GM12878 (cell line): ENCODE data around the gene PGM2L1. TPM values are rescaled to one million over a fixed set of nuclear protein-coding genes. Genes with fewer than 3 reads are reported as not detected.

Experiments
- ATAC-seq: fragments of 200-7000 bp; cut with Tn5 transposase; 3 replicates; pipeline ENCODE4 v1.9.1; 2020; ENCODE audit warnings: mild to moderate bottlenecking, moderate library complexity
- BruUV-seq: library from RNA; stranded (reverse); fragments of 400-500 nt; replicated peaks from 2 replicates; lab custom pipeline; 2021; lab: Mats Ljungman, UMichigan
- CTCF ChIA-PET: fragments of 300-600 bp; sonication (Branson Sonifier 250); formaldehyde crosslinking; extraction: SDS; loops from one replicate; lab custom pipeline; 2021; ENCODE audit warnings: inconsistent platforms; lab: Yijun Ruan, JAX
- POLR2A ChIA-PET: fragments of 350-600 bp; formaldehyde crosslinking; extraction: SDS; loops from one replicate; lab custom pipeline; 2021; ENCODE audit warnings: inconsistent platforms; lab: Charles Lee
- RAD21 ChIA-PET: fragments of 300-600 bp; sonication (Branson Sonifier 250); formaldehyde crosslinking; loops from one replicate; lab custom pipeline; 2023; ENCODE audit warnings: antibody characterized with exemption; ENCODE audit not compliant: unreplicated experiment; lab: Charles Lee
- SMC1A ChIA-PET: fragments of 300-600 bp; sonication (Branson Sonifier 250); formaldehyde crosslinking; loops from one replicate; lab custom pipeline; 2023; ENCODE audit not compliant: unreplicated experiment, uncharacterized antibody; lab: Charles Lee
- DNase-seq: peaks from one replicate; pipeline ENCODE4 v3.0.0-alpha.2; 2011; ENCODE audit warnings: low read depth, low spot score
- FAIRE-seq: peaks from 3 replicates; lab custom pipeline; 2011; peaks lifted over from hg19 to GRCh38; lab: Jason Lieb, UNC
- H2AFZ ChIP-seq: 2 replicates; pipeline ENCODE4 v1.6.0; 2011; ENCODE audit warnings: low read depth, low read length, control low read depth; ENCODE audit not compliant: control insufficient read depth
- H3K27ac ChIP-seq: 2 replicates; pipeline ENCODE4 v1.5.1; 2011; ENCODE audit warnings: control low read depth; ENCODE audit not compliant: control insufficient read depth, insufficient read depth
- H3K27me3 ChIP-seq, 2 experiments: replicated peaks in 1 of 2; 2 replicates each; pipeline versions ENCODE4 v1.6.0 to v1.6.1; 2011; ENCODE audit warnings: low read length in 1 of 2; ENCODE audit not compliant: control insufficient read depth in 2 of 2, insufficient read depth in 2 of 2
- H3K36me3 ChIP-seq, 2 experiments: 2 replicates each; pipeline ENCODE4 v1.5.1; 2011; ENCODE audit warnings: low read length in 1 of 2; ENCODE audit not compliant: control insufficient read depth in 2 of 2, insufficient read depth in 2 of 2
- H3K4me1 ChIP-seq: 2 replicates; pipeline ENCODE4 v1.6.1; 2011; ENCODE audit warnings: mild to moderate bottlenecking, low read length, moderate library complexity, mixed read lengths; ENCODE audit not compliant: control insufficient read depth, insufficient read depth
- H3K4me2 ChIP-seq: 2 replicates; pipeline ENCODE4 v1.6.0; 2011; ENCODE audit warnings: control low read depth; ENCODE audit not compliant: control insufficient read depth, insufficient read depth
- H3K4me3 ChIP-seq: fragments of 200-600 bp; sonication (generic); 2 replicates; pipeline ENCODE4 v1.5.1; 2016
- H3K79me2 ChIP-seq: 2 replicates; pipeline ENCODE4 v1.6.0; 2011; ENCODE audit warnings: low read length; ENCODE audit not compliant: control insufficient read depth, insufficient read depth
- H3K9ac ChIP-seq: 2 replicates; pipeline ENCODE4 v1.8.0; 2011; ENCODE audit warnings: low read length, control low read depth, mixed read lengths; ENCODE audit not compliant: control insufficient read depth, insufficient read depth
- H3K9me3 ChIP-seq: replicated peaks from 3 replicates; pipeline ENCODE4 v1.5.1; 2011; ENCODE audit warnings: mild to moderate bottlenecking, low read length; ENCODE audit not compliant: control insufficient read depth, insufficient read depth
- H4K20me1 ChIP-seq: 2 replicates; pipeline ENCODE4 v1.6.0; 2011; ENCODE audit not compliant: control insufficient read depth, insufficient read depth
- ASH2L ChIP-seq: fragments of 300-600, 200-600 bp; sonication (generic); IDR thresholded peaks from 2 replicates; pipeline ENCODE4 v1.6.1; 2017; ENCODE audit warnings: low read depth, mild to moderate bottlenecking, borderline replicate concordance
- GABPA ChIP-seq: IDR thresholded peaks from 2 replicates; pipeline ENCODE4 v1.6.1; 2014; ENCODE audit warnings: antibody characterized with exemption, low read depth, mild to moderate bottlenecking, inconsistent platforms
- IRF4 ChIP-seq: IDR thresholded peaks from 2 replicates; pipeline ENCODE4 v1.6.1; 2011; ENCODE audit warnings: low read depth, low read length
- NFIC ChIP-seq: IDR thresholded peaks from 2 replicates; pipeline ENCODE4 v1.6.1; 2012; ENCODE audit warnings: low read depth, mild to moderate bottlenecking, inconsistent platforms, low read length, moderate library complexity
- NR2C2 ChIP-seq: IDR thresholded peaks from 2 replicates; pipeline ENCODE4 v1.6.1; 2011; ENCODE audit warnings: borderline replicate concordance, low read depth; ENCODE audit not compliant: control insufficient read depth, insufficient read length
- NR2F1 ChIP-seq: fragments of 450-650 bp; conservative IDR thresholded peaks from 2 replicates; pipeline ENCODE4 v1.6.1; 2017; ENCODE audit warnings: mild to moderate bottlenecking
- RB1 ChIP-seq: fragments of 450-650 bp; formaldehyde crosslinking; IDR thresholded peaks from 2 replicates; pipeline ENCODE4 v1.6.1; 2017; ENCODE audit warnings: mild to moderate bottlenecking, borderline replicate concordance
- RFX5 ChIP-seq: IDR thresholded peaks from 2 replicates; pipeline ENCODE4 v1.6.1; 2011; ENCODE audit warnings: low read depth, low read length, improper control_type of control experiment
- STAT1 ChIP-seq: fragments of 450-650 bp; conservative IDR thresholded peaks from 2 replicates; pipeline ENCODE4 v1.6.1; 2014; ENCODE audit warnings: antibody characterized with exemption, mild to moderate bottlenecking
- YBX1 ChIP-seq: fragments of 450-650 bp; IDR thresholded peaks from 2 replicates; pipeline ENCODE4 v1.6.1; 2016; ENCODE audit warnings: antibody characterized with exemption
- ZNF24 ChIP-seq: fragments of 450-650 bp; IDR thresholded peaks from 2 replicates; pipeline ENCODE4 v1.6.1; 2017; ENCODE audit warnings: antibody characterized with exemption, mild to moderate bottlenecking
- ZNF592 ChIP-seq: fragments of 450-650 bp; IDR thresholded peaks from 2 replicates; pipeline ENCODE4 v1.6.1; 2017; ENCODE audit warnings: mild to moderate bottlenecking, moderate library complexity
- WGBS: methylation state at CpG from one replicate; pipeline ENCODE4 v1.1.6; 2016; ENCODE audit warnings: low lambda C conversion rate; ENCODE audit not compliant: insufficient replicate concordance, insufficient coverage; ENCODE audit errors: missing lambda C conversion rate; 5-methylcytosine and 5-hydroxymethylcytosine counted together
- in situ Hi-C: fragments of 300-500 bp; cut with MboI; formaldehyde crosslinking; loops from 9 replicates; pipeline ENCODE4 v1.14.3; 2018; ENCODE audit warnings: mixed read lengths
- intact Hi-C: fragments of 100-400 bp; cut with micrococcal nuclease; formaldehyde crosslinking; loops from one replicate; pipeline ENCODE4 v1.14.2; 2022; ENCODE audit not compliant: unreplicated experiment
- polyA plus RNA-seq, 11 experiments: library from polyadenylated mRNA; depleted of rRNA in 4 of 11; unstranded in 6 of 11; stranded (reverse) in 5 of 11; fragments of >200 nt; fragmentation: Nextera tagmentation in 4 of 11; fragmentation: Illumina TruSeq in 1 of 11; extraction: Ambion mirVana in 4 of 11; extraction: Trizol in 1 of 11; gene quantifications; 1 replicate in 1 of 11; 2 replicates in 10 of 11; pipeline versions ENCODE4 v1.2.1 to v1.2.3, GENCODE V29; 2011 to 2016; ENCODE audit warnings: inconsistent platforms in 2 of 11, missing spikeins in 2 of 11, low read depth in 1 of 11
- total RNA-seq, 4 experiments: library from RNA; depleted of rRNA in 3 of 4; stranded (reverse); fragments of >200 nt in 3 of 4; fragmentation: Illumina TruSeq in 1 of 4; extraction: Trizol in 1 of 4; gene quantifications; 2 replicates each; pipeline versions ENCODE4 v1.2.1 to v1.2.3, GENCODE V29; 2013 to 2021

Gene PGM2L1
- total and polyA plus RNA-seq, 10 of the 15 experiments (the other 5 are each of a cell fraction or from before 2014, with no cell fraction given), result 0.04 to 0.20 (median 0.13) TPM; not detected in 1

DNA sequence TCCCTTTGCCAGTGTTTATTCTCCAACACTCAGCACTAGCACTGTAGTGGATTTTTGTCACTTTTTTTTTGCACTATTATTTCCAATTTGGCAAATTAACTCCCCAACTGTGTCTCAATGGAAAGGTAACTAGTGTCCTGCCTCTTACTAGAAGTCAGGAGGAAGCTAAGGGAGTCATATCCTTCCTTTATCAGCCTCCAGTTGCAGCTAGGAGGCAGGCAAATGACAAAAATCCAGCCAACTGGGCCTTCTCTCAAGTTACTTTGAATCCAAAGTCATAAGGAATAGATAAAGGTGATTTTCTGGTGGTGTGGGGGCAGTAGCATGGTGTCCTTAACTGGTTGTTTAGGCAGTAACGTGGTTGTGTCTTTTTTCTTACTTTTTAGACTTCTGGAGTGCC, 71.2 kb downstream of the PGM2L1 start (continued):
- TF ChIP-seq RB1 (no peak), STAT1 (no peak), IRF4 (no peak)

- intact Hi-C loops, result no loop called here
- H3K4me3 ChIP-seq, result no peak overlapping the region
- no peaks in the 10 kb centered on the region for H3K79me2 ChIP-seq
- ATAC-seq, result no peak
- in situ Hi-C loops, result no loop called here
- no peak overlapping the region for H3K4me2 ChIP-seq
- no peak for DNase-seq
- ChIA-PET CTCF (interaction anchor here (1.2 kb wide), 1 partner anchor 71 kb away, joined by 3 read pairs; no protein-coding TSS in a partner anchor), SMC1A (interaction anchor here (1.6 kb wide), 1 partner anchor 123 kb away, joined by 3 read pairs; no protein-coding TSS in a partner anchor), RAD21 (no interaction called here), POLR2A (no interaction called here)
- no peak overlapping the region for H3K9ac ChIP-seq
- no peaks in the 10 kb centered on the region for H4K20me1 ChIP-seq
- no peaks in the 10 kb centered on the region for H3K27me3 ChIP-seq
- BruUV-seq, result no TSS peak
- H3K9me3 ChIP-seq, result no peaks in the 10 kb centered on the region
- no peak overlapping the region for H2AFZ ChIP-seq
- 46% methylated on average over 5 of the region's 5 CpGs for WGBS
- no peaks in the 10 kb centered on the region for H3K4me1 ChIP-seq
- no peak overlapping the region for H3K27ac ChIP-seq
- no peak for TF ChIP-seq NR2F1
- no peak for TF ChIP-seq YBX1
- no peak for TF ChIP-seq NFIC
- no peak for TF ChIP-seq RFX5
- TF ChIP-seq NR2C2, result no peak
- no peak for TF ChIP-seq GABPA
- no peak for TF ChIP-seq ZNF24
- TF ChIP-seq ZNF592, result no peak
- no peak for TF ChIP-seq ASH2L
- no peaks in the 10 kb centered on the region for H3K36me3 ChIP-seq
- no peak for FAIRE-seq
Measured at GRCh38 chr11:74326665-74327064, 71.6 kb downstream of the PGM2L1 start.
